Fibroblast of skin of scalp (primary cell): Measurements from ENCODE around the gene GLI1.
"Not testable (repeated sequence)": the region's sequence is repeated elsewhere in the genome, so short reads cannot be mapped to it uniquely, and the experiment has no call there.

Experiments used
- DNase-seq: peaks from one replicate; pipeline ENCODE4 v3.0.0-alpha.2; 2013

GLI1 gene

DNA sequence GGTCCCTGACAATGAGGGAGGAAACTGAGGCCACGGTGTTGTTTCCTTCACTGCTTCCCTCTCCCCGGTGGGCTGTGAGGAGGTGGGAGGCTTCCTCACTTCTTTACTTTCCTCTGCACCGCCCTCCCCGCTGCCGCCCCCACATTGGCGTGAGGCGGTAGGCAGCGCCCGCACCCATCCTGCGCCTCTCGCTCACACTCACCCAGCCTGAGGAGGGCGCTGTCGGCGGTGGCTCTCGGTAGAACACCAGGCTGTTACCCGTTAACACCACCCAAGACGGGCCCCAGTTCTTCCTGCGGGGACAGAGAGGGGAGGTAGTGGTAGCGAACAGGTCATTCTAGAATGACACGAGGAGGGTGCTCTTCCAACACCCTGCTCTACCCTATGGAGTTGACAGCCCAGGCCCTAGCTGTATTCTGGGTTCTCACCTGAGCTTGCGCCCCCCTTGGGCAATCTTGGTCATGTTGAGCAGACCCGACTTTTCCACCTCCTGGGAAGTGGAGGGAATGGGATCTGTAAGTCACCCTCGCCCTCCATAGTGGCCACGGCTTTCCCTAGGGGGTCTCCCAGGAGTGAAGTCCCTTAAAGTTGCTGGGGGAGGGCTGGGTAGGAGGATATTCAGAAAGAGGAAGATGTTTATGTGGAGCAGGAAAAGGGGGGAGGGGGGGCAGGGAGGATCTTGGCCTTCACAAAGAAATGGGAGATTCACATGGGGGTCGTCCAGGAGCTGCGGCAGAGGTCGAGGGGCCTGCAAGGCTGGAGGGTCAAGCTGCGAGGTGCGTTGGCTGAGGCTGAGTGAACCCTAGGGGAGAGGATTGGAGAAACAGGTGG lies 16.8 kb downstream of the GLI1 start:
- no peak for DNase-seq

- DNase-seq = no peak
Observed at GRCh38 chr12:57476993-57477709, 17.6 kb downstream of the GLI1 start.

DNA sequence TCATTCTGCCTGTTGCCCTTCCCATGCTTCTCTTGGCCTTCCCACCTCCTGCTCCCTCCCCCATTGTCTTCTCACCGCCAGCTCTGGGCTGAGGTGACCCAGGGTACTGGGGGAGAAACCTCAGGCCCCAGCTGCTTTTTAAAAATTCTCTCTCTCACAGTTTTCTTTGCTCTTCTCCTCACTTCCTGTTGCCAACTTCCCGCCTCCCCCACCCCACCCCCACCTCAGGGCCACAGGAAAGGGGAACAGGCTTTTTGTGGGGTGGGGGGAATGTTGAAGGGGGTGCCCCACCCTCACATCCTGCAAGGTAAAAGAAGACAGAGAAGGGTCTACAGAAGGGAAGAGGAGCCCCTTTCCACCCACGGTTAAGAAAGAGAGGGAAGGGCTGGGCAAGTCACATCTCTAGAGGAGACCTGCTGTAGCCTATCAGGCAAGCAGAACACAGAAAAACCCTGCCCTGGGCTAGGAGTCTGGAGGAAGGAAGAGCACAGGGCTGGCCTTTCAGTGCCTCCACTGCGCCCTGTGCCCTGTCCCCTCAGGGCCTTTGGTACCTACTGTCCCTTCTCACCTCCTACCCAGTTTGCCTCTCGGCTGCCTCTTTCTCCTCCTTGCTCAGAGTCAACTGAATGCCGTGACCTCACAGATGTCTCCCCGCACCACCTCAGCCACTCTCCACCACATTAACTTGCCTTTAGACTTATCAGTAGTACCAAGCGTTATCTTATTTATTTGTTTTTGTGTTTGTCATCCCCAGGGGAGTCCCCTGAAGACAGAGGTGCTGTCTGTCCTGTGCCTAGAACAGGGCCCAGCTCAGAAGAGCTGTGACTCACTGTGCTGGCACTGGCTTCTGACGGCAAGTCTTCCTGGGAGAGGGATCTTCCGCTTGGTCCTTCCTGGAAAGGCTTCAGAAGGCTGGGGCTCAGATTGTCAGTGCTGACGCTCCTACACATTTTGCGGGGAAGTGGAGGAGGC lies 18.4 kb downstream of the GLI1 start:
- DNase-seq = no peak

DNA sequence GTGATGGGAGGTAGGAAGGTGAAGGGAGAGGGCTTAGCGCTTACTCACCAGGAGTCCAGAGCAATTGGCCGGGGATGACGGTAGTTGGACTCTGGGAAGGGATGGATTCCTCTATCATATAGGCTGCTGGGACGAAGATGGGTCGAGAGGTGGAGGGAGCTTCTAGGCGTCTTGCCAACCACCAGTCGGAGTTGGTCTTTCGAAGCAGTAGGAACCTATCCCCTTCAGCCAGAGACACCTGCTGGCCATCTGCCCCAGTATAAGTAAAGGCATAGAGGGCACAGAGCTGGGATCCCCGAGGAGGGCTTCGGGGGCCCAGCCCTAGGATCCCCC lies 19.4 kb downstream of the GLI1 start:
- DNase-seq = no peak

DNA sequence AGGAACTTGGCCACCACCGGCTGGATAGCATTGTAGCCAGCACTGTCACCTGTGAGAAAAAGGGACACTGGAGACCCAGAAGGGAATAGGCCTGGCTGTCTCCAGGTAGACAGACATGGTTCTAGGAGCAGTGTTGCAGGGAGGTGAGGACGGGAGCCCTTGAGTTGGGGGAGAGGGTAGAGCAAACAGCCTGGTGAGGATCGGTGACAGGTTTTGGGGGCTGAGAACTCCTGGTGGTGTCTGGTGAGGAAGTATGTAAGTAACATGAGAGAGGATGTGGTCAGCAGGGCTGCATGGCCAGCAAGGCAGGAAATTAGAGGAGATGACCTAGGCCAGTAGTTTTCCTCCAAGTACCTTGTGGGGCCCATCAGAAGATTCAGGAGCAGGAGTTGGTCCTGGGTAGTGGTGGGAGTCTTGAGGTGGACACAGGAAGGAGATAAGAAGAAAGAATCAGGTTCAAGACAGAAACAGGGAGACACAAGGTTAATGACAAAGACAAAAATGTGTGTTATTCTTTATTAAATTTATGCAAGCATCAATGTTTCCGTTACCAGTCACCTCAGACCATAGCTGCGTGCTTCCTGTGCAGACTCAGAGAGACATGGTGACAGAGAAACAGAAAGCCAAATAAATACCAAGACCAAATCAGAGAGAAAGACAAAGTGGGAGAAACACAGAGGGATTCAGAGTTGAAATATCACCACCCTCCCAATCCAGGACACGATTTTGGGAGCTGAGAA lies 20.0 kb downstream of the GLI1 start, which contains the start of gene ARHGAP9:
ARHGAP9 (minus strand) TSS at position 491 of the 740 bp plus-strand sequence; CDS start at position 31, 460 bp downstream.
- no peak for DNase-seq

- DNase-seq = no peak
Observed at GRCh38 chr12:57481671-57482070, 22.1 kb downstream of the GLI1 start.

GRCh38 chr12:57483466-57483865 lies 23.9 kb downstream of the GLI1 start:
- DNase-seq = peak; percentile 80

DNA sequence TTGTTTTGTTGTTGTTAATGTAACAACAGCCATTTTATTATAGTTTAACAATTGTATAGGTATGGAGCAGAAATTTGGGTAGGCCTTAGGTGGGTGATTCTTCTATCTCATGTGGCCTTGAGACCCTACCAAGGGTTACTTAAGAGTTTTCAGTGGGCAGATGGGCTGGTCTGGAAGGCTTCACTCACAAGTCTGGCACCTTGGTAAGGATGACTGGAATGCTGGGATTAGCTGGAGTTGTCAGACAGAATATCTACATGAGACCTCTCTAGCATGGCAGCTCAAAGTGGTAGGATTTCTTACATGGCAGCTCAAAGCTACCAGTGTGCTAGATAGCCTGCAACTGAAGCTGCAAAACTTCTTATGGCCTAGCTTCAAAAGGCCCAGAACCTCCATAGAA lies 26.1 kb downstream of the GLI1 start:
- no peak for DNase-seq

- DNase-seq = no peak
Observed at GRCh38 chr12:57487055-57487596, 27.5 kb downstream of the GLI1 start.

GRCh38 chr12:57487597-57488401 lies 28.2 kb downstream of the GLI1 start, which contains the start of gene MARS1:
TSS of gene MARS1 (plus strand) at chr12:57488068. CDS start at chr12:57488091, 23 bp downstream.
- peak; percentile 98 for DNase-seq

GRCh38 chr12:57488402-57489156 lies 29.0 kb downstream of the GLI1 start:
- DNase-seq = no peak

DNA sequence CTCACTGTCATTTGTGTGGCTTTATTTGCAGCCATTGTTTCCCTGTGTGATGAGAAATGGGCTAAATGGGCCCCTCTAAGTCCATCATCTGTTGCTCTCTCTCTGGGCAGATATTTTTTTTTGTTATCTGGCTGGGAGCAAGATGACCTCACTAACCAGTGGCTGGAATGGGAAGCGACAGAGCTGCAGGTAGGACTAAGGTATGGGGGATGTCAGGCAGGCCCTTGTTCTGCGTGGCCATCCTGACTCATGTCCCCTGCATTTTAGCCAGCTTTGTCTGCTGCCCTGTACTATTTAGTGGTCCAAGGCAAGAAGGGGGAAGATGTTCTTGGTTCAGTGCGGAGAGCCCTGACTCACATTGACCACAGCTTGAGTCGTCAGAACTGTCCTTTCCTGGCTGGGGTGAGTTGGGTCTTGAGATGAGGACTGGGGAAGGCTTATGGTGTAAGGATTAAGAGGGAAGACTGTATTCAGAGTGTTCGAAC lies 29.6 kb downstream of the GLI1 start:
- DNase-seq = peak; percentile 16

DNA sequence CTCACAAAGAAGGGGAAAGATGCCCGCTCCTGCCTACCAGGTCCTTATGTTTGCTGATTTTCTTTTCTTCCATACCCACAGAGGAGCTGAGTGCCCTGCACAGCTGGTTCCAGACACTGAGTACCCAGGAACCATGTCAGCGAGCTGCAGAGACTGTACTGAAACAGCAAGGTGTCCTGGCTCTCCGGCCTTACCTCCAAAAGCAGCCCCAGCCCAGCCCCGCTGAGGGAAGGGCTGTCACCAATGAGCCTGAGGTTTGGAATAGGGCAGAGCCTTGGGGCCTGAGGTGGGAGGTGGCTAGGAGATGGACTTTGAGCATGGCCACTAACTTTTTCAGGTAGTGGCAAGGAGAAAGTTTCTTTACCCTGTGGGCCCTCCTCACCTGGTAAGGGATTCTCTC lies 30.5 kb downstream of the GLI1 start:
- no peak for DNase-seq

GRCh38 chr12:57491393-57492280 lies 32.1 kb downstream of the GLI1 start:
- no peak for DNase-seq

DNA sequence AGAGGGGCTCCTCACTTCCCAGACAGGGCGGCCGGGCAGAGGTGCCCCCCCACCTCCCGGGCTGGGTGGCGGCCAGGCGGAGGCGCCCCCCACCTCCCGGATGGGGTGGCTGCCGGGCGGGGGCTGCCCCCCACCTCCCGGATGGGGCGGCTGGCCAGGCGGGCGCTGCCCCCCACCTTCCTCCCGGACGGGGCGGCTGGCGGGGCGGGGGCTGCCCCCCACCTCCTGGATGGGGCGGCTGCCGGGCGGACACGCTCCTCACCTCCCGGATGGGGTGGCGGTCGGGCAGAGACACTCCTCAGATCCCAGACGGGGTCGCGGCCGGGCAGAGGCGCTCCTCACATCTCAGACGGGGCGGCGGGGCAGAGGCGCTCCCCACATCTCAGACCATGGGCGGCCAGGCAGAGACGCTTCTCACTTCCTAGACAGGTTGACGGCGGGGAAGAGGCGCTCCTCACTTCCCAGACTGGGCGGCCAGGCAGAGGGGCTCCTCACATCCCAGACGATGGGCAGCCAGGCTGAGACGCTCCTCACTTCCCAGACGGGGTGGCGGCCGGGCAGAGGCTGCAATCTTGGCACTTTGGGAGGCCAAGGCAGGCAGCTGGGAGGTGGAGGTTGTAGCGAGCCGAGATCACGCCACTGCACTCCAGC lies 35.6 kb downstream of the GLI1 start:
- DNase-seq = not testable (repeated sequence)

DNA sequence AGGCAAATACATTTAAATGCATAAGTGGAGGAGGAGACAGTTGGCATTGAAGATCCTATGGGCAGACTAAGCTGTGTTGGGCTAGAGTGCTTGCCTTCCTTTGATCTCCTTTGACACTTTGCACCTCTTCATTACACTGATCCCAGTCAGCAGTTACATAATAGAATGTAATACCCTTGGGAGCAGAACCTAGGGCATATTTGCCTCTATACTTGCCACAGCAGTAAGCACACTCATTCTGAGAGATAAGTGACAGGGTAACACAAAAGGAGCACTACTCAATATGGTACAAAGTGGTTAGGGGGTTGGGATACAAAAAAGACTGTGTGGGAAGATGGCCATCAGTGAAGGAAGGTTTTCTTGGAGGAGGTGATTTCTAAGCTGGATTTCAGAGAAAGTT lies 37.2 kb downstream of the GLI1 start:
- no peak for DNase-seq

GRCh38 chr12:57497223-57498131 lies 37.9 kb downstream of the GLI1 start:
- no peak for DNase-seq
